Measurements from ENCODE around the gene MUC5B.

The MUC5B gene

GRCh38 chr11:1201395-1202153 is 21.3 kb upstream of the MUC5B start:
- Histone ChIP-seq H3K9me3 (ENCODE audit: control insufficient read depth, low read length) (no peaks in the 10 kb centered on the region), H3K4me1 (ENCODE audit: control insufficient read depth, insufficient read depth, low read length) (peaks cover 15% of the 10 kb centered on the region), H3K36me3 (ENCODE audit: control insufficient read depth, insufficient read depth, low read length) (peaks cover 15% of the 10 kb centered on the region), H3K9ac (ENCODE audit: low read length) (no peak overlapping the region), H3K27me3 (ENCODE audit: control insufficient read depth, insufficient read depth, low read length) (peaks cover 9% of the 10 kb centered on the region), H3K4me3 (ENCODE audit: low read length) (no peak overlapping the region)

GRCh38 chr11:1202154-1202775 is 20.6 kb upstream of the MUC5B start:
- H3K27me3 ChIP-seq (ENCODE audit: control insufficient read depth, insufficient read depth, low read length): peaks cover 9% of the 10 kb centered on the region
- no peak overlapping the region for H3K4me3 ChIP-seq (ENCODE audit: low read length)
- no peaks in the 10 kb centered on the region for H3K9me3 ChIP-seq (ENCODE audit: control insufficient read depth, low read length)
- no peak overlapping the region for H3K9ac ChIP-seq (ENCODE audit: low read length)
- H3K36me3 ChIP-seq (ENCODE audit: control insufficient read depth, insufficient read depth, low read length): peaks cover 15% of the 10 kb centered on the region
- peaks cover 15% of the 10 kb centered on the region for H3K4me1 ChIP-seq (ENCODE audit: control insufficient read depth, insufficient read depth, low read length)

DNA sequence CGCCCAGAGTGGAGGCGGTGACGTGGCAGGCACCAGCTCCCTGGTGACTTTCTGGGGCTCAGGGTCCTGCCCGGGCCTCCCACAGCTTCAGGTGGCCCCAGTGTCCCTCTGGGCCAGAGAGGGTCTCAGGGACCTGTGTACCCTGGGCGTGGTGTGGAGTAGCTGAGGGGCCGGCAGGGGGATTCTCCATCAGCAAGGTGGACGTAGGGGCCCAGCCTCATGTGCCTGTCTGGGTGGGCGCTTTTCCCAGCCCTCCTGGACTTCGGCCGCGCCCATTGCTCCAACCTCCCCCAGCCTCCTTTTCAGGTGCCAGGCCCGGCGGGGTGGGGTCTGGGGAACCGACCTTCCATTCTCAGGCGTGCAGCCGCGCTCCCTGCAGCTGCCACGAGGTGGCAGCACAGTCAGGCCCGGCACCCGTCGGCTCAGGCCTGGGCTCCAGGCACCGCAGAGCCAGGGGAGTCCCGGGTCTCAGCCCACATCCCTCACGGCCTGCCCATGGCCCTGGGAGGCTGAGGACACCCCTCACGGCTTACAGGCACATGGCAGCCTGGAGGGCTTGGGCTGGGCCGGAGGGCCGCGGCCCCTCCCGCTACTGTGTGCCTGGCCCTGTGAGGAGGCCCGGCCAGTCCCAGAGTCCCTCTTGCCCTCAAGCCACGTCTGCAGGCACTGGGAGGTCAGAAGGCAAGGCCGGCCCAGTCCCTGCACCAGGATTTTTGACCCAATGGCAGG is 19.9 kb upstream of the MUC5B start:
- H3K9me3 ChIP-seq (ENCODE audit: control insufficient read depth, low read length): no peaks in the 10 kb centered on the region
- H3K9ac ChIP-seq (ENCODE audit: low read length): no peak overlapping the region
- peaks cover 15% of the 10 kb centered on the region for H3K36me3 ChIP-seq (ENCODE audit: control insufficient read depth, insufficient read depth, low read length)
- no peak overlapping the region for H3K4me3 ChIP-seq (ENCODE audit: low read length)
- H3K4me1 ChIP-seq (ENCODE audit: control insufficient read depth, insufficient read depth, low read length): peaks cover 22% of the 10 kb centered on the region
- peaks cover 9% of the 10 kb centered on the region for H3K27me3 ChIP-seq (ENCODE audit: control insufficient read depth, insufficient read depth, low read length)

- H3K9ac ChIP-seq (ENCODE audit: low read length): no peak overlapping the region
- H3K27me3 ChIP-seq (ENCODE audit: control insufficient read depth, insufficient read depth, low read length): peaks cover 9% of the 10 kb centered on the region
- peaks cover 15% of the 10 kb centered on the region for H3K36me3 ChIP-seq (ENCODE audit: control insufficient read depth, insufficient read depth, low read length)
Measured at GRCh38 chr11:1203505-1204271, 19.2 kb upstream of the MUC5B start.

DNA sequence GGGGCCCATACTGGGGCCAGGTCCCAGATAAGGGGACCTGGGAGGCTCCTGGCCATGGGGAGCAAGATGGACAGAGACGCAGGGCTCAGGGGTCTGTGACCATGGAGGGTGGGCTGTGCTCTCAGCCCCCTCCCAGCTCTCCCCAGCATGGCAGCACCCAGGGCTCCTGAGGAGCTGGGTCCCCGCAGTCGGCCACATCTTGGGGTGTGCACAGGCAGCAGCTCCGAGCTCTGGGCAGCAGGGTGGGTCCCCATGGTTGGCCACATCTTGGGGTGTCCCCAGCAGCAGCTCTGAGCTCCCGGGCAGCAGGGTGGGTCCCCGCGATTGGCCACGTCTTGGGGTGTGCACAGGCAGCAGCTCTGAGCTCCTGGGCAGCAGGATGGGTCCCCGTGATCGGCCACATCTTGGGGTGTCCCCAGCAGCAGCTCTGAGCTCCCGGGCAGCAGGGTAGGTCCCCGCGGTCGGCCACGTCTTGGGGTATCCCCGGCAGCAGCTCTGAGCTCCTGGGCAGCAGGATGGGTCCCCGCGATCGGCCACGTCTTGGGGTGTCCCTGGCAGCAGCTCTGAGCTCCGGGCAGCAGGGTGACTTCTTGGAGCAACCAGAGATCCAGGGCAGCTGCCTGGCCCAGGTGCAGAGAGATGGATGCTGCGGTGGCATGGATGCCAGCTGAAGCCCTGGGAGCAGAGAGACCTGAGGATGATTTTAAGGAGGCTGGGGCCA is 18.3 kb upstream of the MUC5B start:
- peaks cover 6% of the 10 kb centered on the region for H3K27me3 ChIP-seq (ENCODE audit: control insufficient read depth, insufficient read depth, low read length)
- no peak overlapping the region for H3K4me3 ChIP-seq (ENCODE audit: low read length)
- peaks cover 15% of the 10 kb centered on the region for H3K36me3 ChIP-seq (ENCODE audit: control insufficient read depth, insufficient read depth, low read length)
- no peaks in the 10 kb centered on the region for H3K9me3 ChIP-seq (ENCODE audit: control insufficient read depth, low read length)
- no peak overlapping the region for H3K9ac ChIP-seq (ENCODE audit: low read length)
- H3K4me1 ChIP-seq (ENCODE audit: control insufficient read depth, insufficient read depth, low read length): peaks cover 29% of the 10 kb centered on the region

More at GRCh38 chr11:1203505-1204271, 19.2 kb upstream of the MUC5B start:
- Histone ChIP-seq H3K9me3 (ENCODE audit: control insufficient read depth, low read length) (no peaks in the 10 kb centered on the region), H3K4me1 (ENCODE audit: control insufficient read depth, insufficient read depth, low read length) (peaks cover 29% of the 10 kb centered on the region), H3K4me3 (ENCODE audit: low read length) (no peak overlapping the region)

- Histone ChIP-seq H3K27me3 (ENCODE audit: control insufficient read depth, insufficient read depth, low read length) (peaks cover 6% of the 10 kb centered on the region), H3K4me1 (ENCODE audit: control insufficient read depth, insufficient read depth, low read length) (peaks cover 29% of the 10 kb centered on the region), H3K4me3 (ENCODE audit: low read length) (no peak overlapping the region), H3K9ac (ENCODE audit: low read length) (no peak overlapping the region), H3K9me3 (ENCODE audit: control insufficient read depth, low read length) (no peaks in the 10 kb centered on the region), H3K36me3 (ENCODE audit: control insufficient read depth, insufficient read depth, low read length) (peaks cover 10% of the 10 kb centered on the region)
Measured at GRCh38 chr11:1205121-1205986, 17.5 kb upstream of the MUC5B start.

GRCh38 chr11:1205987-1206331 is 16.9 kb upstream of the MUC5B start:
- peaks cover 29% of the 10 kb centered on the region for H3K4me1 ChIP-seq (ENCODE audit: control insufficient read depth, insufficient read depth, low read length)
- H3K4me3 ChIP-seq (ENCODE audit: low read length): no peak overlapping the region
- H3K36me3 ChIP-seq (ENCODE audit: control insufficient read depth, insufficient read depth, low read length): peaks cover 4% of the 10 kb centered on the region
- no peaks in the 10 kb centered on the region for H3K9me3 ChIP-seq (ENCODE audit: control insufficient read depth, low read length)
- no peak overlapping the region for H3K9ac ChIP-seq (ENCODE audit: low read length)
- H3K27me3 ChIP-seq (ENCODE audit: control insufficient read depth, insufficient read depth, low read length): peaks cover 6% of the 10 kb centered on the region

DNA sequence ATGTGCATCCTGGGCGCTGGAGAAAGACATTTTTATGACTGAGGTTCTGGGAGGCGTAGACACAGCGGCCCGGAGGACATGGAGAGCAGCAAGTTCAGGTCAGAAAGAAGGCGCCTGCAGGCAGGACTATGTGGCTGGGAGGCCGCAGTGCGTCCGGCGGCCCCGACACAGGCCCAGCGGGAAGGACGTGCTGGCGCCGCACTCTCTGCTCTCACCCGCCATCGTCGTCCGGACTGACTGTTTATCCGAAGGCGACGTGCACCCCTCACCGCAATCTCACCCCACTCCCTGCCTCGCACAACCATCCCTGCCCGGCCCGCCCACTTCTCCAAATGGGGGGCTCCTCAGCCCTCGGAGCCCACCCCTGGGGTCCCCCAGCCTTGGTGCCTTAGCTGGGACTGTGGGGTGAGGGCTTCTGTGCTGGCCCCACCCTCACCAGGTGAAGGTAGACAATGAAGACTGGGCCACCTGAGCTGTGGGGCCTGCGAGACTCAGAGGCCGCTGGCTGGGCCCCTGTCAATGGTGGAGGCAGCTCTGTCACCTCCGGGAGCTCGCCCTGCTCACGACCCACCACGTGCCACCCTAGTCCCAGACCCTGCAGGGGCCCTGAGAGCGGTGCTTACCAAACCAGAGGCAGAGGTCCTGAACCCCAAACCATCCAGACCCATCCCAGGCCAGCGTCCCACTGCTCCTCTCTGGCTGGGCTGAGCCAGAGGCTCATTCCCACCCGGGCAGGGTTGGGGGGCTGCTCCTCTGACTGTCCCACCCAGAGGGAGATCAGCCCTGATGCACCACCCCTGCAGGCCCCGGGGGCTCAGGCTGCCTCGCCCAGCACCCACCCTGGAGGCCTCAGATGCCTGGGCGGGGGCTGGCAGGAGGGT is 16.2 kb upstream of the MUC5B start:
- H3K27me3 ChIP-seq (ENCODE audit: control insufficient read depth, insufficient read depth, low read length): peaks cover 6% of the 10 kb centered on the region
- no peak overlapping the region for H3K4me3 ChIP-seq (ENCODE audit: low read length)
- no peaks in the 10 kb centered on the region for H3K9me3 ChIP-seq (ENCODE audit: control insufficient read depth, low read length)
- H3K9ac ChIP-seq (ENCODE audit: low read length): no peak overlapping the region
- H3K36me3 ChIP-seq (ENCODE audit: control insufficient read depth, insufficient read depth, low read length): no peaks in the 10 kb centered on the region
- H3K4me1 ChIP-seq (ENCODE audit: control insufficient read depth, insufficient read depth, low read length): peaks cover 29% of the 10 kb centered on the region

DNA sequence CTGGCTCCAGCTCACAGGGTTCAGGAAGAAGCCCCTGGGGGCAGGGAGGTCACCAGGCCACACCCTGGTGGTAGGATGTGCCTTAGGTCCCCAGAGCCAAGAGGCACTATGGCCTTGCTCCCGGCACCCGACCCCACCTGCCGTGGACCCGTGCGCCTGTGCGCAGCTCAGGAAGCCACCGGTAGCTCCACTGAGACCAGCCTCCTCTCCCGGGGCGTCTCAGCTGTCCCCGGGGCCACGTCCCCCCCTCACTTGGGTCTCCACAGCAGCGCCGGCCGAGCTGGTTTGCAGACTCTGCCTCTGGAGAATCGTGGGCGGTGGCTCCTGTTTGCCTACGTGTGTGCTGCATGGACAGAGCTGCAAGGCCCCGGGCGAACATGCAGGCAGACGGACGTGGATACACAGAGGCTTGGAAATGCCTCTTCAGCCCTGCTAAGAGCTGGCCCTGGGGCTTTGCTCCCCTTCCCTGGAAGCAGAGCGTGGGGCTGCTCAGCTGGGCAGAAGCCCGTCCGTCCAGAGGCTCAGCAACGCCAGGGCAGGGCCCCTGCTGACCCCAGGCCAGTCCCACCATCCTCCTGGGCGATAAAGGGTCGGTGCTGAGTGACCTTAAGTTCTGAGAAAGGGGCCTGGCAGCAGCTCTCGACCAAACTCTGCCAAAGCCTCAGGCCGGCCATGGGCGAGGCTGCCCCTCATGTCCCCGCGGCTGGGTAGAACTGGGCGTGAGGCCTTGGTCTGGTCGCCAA is 15.3 kb upstream of the MUC5B start:
- no peaks in the 10 kb centered on the region for H3K36me3 ChIP-seq (ENCODE audit: control insufficient read depth, insufficient read depth, low read length)
- no peak overlapping the region for H3K4me3 ChIP-seq (ENCODE audit: low read length)
- H3K27me3 ChIP-seq (ENCODE audit: control insufficient read depth, insufficient read depth, low read length): peaks cover 6% of the 10 kb centered on the region
- peaks cover 29% of the 10 kb centered on the region for H3K4me1 ChIP-seq (ENCODE audit: control insufficient read depth, insufficient read depth, low read length)
- no peaks in the 10 kb centered on the region for H3K9me3 ChIP-seq (ENCODE audit: control insufficient read depth, low read length)
- no peak overlapping the region for H3K9ac ChIP-seq (ENCODE audit: low read length)

- Histone ChIP-seq H3K27me3 (ENCODE audit: control insufficient read depth, insufficient read depth, low read length) (peaks cover 6% of the 10 kb centered on the region), H3K9ac (ENCODE audit: low read length) (no peak overlapping the region), H3K4me3 (ENCODE audit: low read length) (no peak overlapping the region), H3K4me1 (ENCODE audit: control insufficient read depth, insufficient read depth, low read length) (peaks cover 24% of the 10 kb centered on the region), H3K9me3 (ENCODE audit: control insufficient read depth, low read length) (no peaks in the 10 kb centered on the region), H3K36me3 (ENCODE audit: control insufficient read depth, insufficient read depth, low read length) (no peaks in the 10 kb centered on the region)
Measured at GRCh38 chr11:1208144-1208393, 14.8 kb upstream of the MUC5B start.
